H1 (cell line): ENCODE measurements around the gene PRICKLE3. TPM values are rescaled to one million over a fixed set of nuclear protein-coding genes. Genes with fewer than 3 reads are reported as not detected.

Experiments used
- CTCF ChIA-PET: fragments of 300-600 bp; sonication (Branson Sonifier 250); formaldehyde crosslinking; loops from one replicate; lab custom pipeline; 2021; ENCODE audit not compliant: partially characterized antibody; lab: Charles Lee
- POLR2A ChIA-PET: fragments of 300-600 bp; sonication (Branson Sonifier 250); formaldehyde crosslinking; loops from one replicate; lab custom pipeline; 2021; ENCODE audit warnings: inconsistent platforms; ENCODE audit not compliant: partially characterized antibody; lab: Charles Lee
- DNase-seq, 2 experiments: peaks; one replicate each; pipeline versions ENCODE4 v3.0.0 to v3.0.0-alpha.2; 2010 to 2022; ENCODE audit warnings: low spot score in 2 of 2, low read depth in 1 of 2, mixed read lengths in 1 of 2
- FAIRE-seq: peaks from 2 replicates; lab custom pipeline; 2011; peaks lifted over from hg19 to GRCh38; lab: Jason Lieb, UNC
- H2AFZ ChIP-seq: 2 replicates; pipeline ENCODE4 v1.8.1; 2012; ENCODE audit warnings: low read length, inconsistent platforms
- H2AK5ac ChIP-seq: 2 replicates; pipeline ENCODE4 v1.6.1; 2013; ENCODE audit warnings: low read depth, low read length
- H2BK120ac ChIP-seq: replicated peaks from 2 replicates; pipeline ENCODE3; 2013; ENCODE audit warnings: low read depth, low read length, inconsistent platforms
- H2BK12ac ChIP-seq: 2 replicates; pipeline ENCODE4 v1.6.1; 2013; ENCODE audit warnings: low read depth, low read length
- H2BK15ac ChIP-seq: 2 replicates; pipeline ENCODE4 v1.6.1; 2013; ENCODE audit warnings: low read length
- H2BK20ac ChIP-seq: 2 replicates; pipeline ENCODE4 v1.6.1; 2013; ENCODE audit warnings: low read length
- H2BK5ac ChIP-seq: 2 replicates; pipeline ENCODE4 v1.6.1; 2013; ENCODE audit warnings: low read depth, low read length
- H3K14ac ChIP-seq: 2 replicates; pipeline ENCODE4 v1.6.1; 2013; ENCODE audit warnings: inconsistent platforms; ENCODE audit not compliant: insufficient read length
- H3K18ac ChIP-seq: 2 replicates; pipeline ENCODE4 v1.6.1; 2013; ENCODE audit warnings: low read length; ENCODE audit errors: extremely low read depth
- H3K23ac ChIP-seq: 2 replicates; pipeline ENCODE4 v1.6.1; 2013; ENCODE audit warnings: inconsistent platforms; ENCODE audit not compliant: insufficient read length
- H3K23me2 ChIP-seq: 2 replicates; pipeline ENCODE4 v1.6.1; 2013; ENCODE audit warnings: low read depth, low read length
- H3K27ac ChIP-seq: 2 replicates; pipeline ENCODE4 v1.6.1; 2011; ENCODE audit warnings: low read depth, low read length, inconsistent platforms
- H3K27me3 ChIP-seq, 4 experiments: replicated peaks in 1 of 4; 1 replicate in 1 of 4; 2 replicates in 3 of 4; pipeline versions ENCODE4 v1.6.1 to v1.8.1; 2011 to 2013; ENCODE audit warnings: low read length in 3 of 4, mild to moderate bottlenecking in 3 of 4, inconsistent platforms in 2 of 4, mixed read lengths in 2 of 4, moderate library complexity in 1 of 4; ENCODE audit not compliant: control insufficient read depth in 3 of 4, insufficient read depth in 3 of 4; ENCODE audit errors: extremely low read depth in 1 of 4
- H3K36me3 ChIP-seq, 4 experiments: 2 replicates each; pipeline versions ENCODE4 v1.6.1 to v1.8.1; 2011 to 2013; ENCODE audit warnings: mild to moderate bottlenecking in 4 of 4, low read length in 3 of 4, moderate library complexity in 2 of 4, control low read depth in 1 of 4, inconsistent platforms in 1 of 4; ENCODE audit not compliant: insufficient read depth in 4 of 4, control insufficient read depth in 2 of 4
- H3K4ac ChIP-seq: replicated peaks from 2 replicates; pipeline ENCODE3; 2013; ENCODE audit warnings: low read length, low read depth, mixed read lengths, inconsistent platforms; ENCODE audit not compliant: insufficient read length
- H3K4me1 ChIP-seq, 4 experiments: replicated peaks in 1 of 4; 1 replicate in 1 of 4; 2 replicates in 3 of 4; pipeline versions ENCODE4 v1.6.1 to v1.8.1; 2011 to 2013; ENCODE audit warnings: low read length in 3 of 4, inconsistent platforms in 2 of 4, mixed read lengths in 1 of 4; ENCODE audit not compliant: insufficient read depth in 4 of 4, control insufficient read depth in 3 of 4
- H3K4me2 ChIP-seq, 2 experiments: 2 replicates each; pipeline versions ENCODE4 v1.6.1 to v1.8.1; 2011 to 2013; ENCODE audit warnings: low read depth in 2 of 2, low read length in 2 of 2, control low read depth in 1 of 2, inconsistent platforms in 1 of 2, mild to moderate bottlenecking in 1 of 2; ENCODE audit not compliant: insufficient read depth in 1 of 2
- H3K4me3 ChIP-seq, 4 experiments: fragments of 200-600, 300-600 bp in 1 of 4; sonication (generic), shearing (Covaris generic), sonication (Bioruptor Twin) in 1 of 4; 2 replicates each; pipeline versions ENCODE4 v1.5.1 to v1.8.1; 2011 to 2016; ENCODE audit warnings: low read length in 4 of 4, low read depth in 3 of 4, control low read depth in 2 of 4, inconsistent platforms in 2 of 4, mild to moderate bottlenecking in 2 of 4, mixed read lengths in 1 of 4, moderate library complexity in 1 of 4; ENCODE audit not compliant: insufficient read depth in 2 of 4; ENCODE audit errors: extremely low read depth in 1 of 4
- H3K56ac ChIP-seq: replicated peaks from 2 replicates; pipeline ENCODE3; 2013; ENCODE audit warnings: low read depth, mild to moderate bottlenecking, mixed read lengths, low read length, inconsistent platforms; ENCODE audit not compliant: insufficient read length
- H3K79me1 ChIP-seq: 2 replicates; pipeline ENCODE4 v1.6.1; 2013; ENCODE audit warnings: low read depth, low read length, control low read depth
- H3K79me2 ChIP-seq, 2 experiments: 2 replicates each; pipeline versions ENCODE4 v1.6.1 to v1.8.1; 2012 to 2013; ENCODE audit warnings: low read length in 2 of 2, mild to moderate bottlenecking in 2 of 2, inconsistent platforms in 1 of 2; ENCODE audit not compliant: insufficient read depth in 2 of 2, control insufficient read depth in 1 of 2
- H3K9ac ChIP-seq, 4 experiments: replicated peaks in 1 of 4; 1 replicate in 1 of 4; 2 replicates in 3 of 4; pipeline versions ENCODE4 v1.6.1 to v1.8.1; 2011 to 2013; ENCODE audit warnings: low read depth in 3 of 4, low read length in 3 of 4, control low read depth in 2 of 4, mild to moderate bottlenecking in 2 of 4, moderate library complexity in 2 of 4, inconsistent platforms in 1 of 4; ENCODE audit errors: extremely low read depth in 1 of 4
- H3K9me3 ChIP-seq, 2 experiments: 2 replicates each; pipeline versions ENCODE4 v1.6.1 to v1.8.1; 2012 to 2013; ENCODE audit warnings: mild to moderate bottlenecking in 2 of 2, moderate library complexity in 2 of 2, control low read depth in 1 of 2, inconsistent platforms in 1 of 2, low read depth in 1 of 2, low read length in 1 of 2, mixed read lengths in 1 of 2; ENCODE audit not compliant: insufficient read depth in 2 of 2
- H4K20me1 ChIP-seq, 2 experiments: replicated peaks in 1 of 2; 2 replicates each; pipeline versions ENCODE3 to v1.8.1; 2011 to 2013; ENCODE audit warnings: inconsistent platforms in 2 of 2, low read length in 2 of 2, mild to moderate bottlenecking in 1 of 2; ENCODE audit not compliant: insufficient read depth in 2 of 2, control insufficient read depth in 1 of 2
- H4K5ac ChIP-seq: 2 replicates; pipeline ENCODE4 v1.6.1; 2013; ENCODE audit warnings: low read length, low read depth, mixed read lengths, inconsistent platforms; ENCODE audit not compliant: insufficient read length
- H4K8ac ChIP-seq: 2 replicates; pipeline ENCODE4 v1.8.0; 2013; ENCODE audit warnings: mild to moderate bottlenecking, moderate library complexity, low read length, inconsistent platforms; ENCODE audit not compliant: insufficient read depth; ENCODE audit errors: extremely low read depth
- H4K91ac ChIP-seq: replicated peaks from 2 replicates; pipeline ENCODE3; 2013; ENCODE audit warnings: low read length, mixed read lengths, inconsistent platforms; ENCODE audit not compliant: insufficient read length
- BCL11A ChIP-seq, 2 experiments: IDR thresholded peaks; one replicate each; pipeline ENCODE4 v1.6.1; 2011; ENCODE audit warnings: low read depth in 2 of 2, low read length in 2 of 2, mild to moderate bottlenecking in 2 of 2
- CREB1 ChIP-seq: IDR thresholded peaks from 2 replicates; pipeline ENCODE4 v1.6.1; 2012; ENCODE audit warnings: inconsistent platforms
- E2F6 ChIP-seq: IDR thresholded peaks from 2 replicates; pipeline ENCODE4 v1.6.1; 2012; ENCODE audit warnings: inconsistent platforms
- NRF1 ChIP-seq: IDR thresholded peaks from 2 replicates; pipeline ENCODE4 v1.6.1; 2011; ENCODE audit warnings: mild to moderate bottlenecking, low read depth, low read length, improper control_type of control experiment
- POLR2A ChIP-seq, 2 experiments: IDR thresholded peaks; 1 replicate in 1 of 2; 2 replicates in 1 of 2; pipeline ENCODE4 v1.6.1; 2011; ENCODE audit warnings: low read depth in 2 of 2, low read length in 2 of 2, mild to moderate bottlenecking in 2 of 2; ENCODE audit errors: control extremely low read depth in 1 of 2
- RBBP5 ChIP-seq: IDR thresholded peaks from 2 replicates; pipeline ENCODE4 v1.7.1; 2012; ENCODE audit warnings: low read depth, mild to moderate bottlenecking, inconsistent platforms, low read length, moderate library complexity, borderline replicate concordance
- RFX5 ChIP-seq: IDR thresholded peaks from 2 replicates; pipeline ENCODE4 v1.6.1; 2011; ENCODE audit warnings: low read depth, low read length, improper control_type of control experiment, borderline replicate concordance
- RXRA ChIP-seq: IDR thresholded peaks from 2 replicates; pipeline ENCODE4 v1.6.1; 2011; ENCODE audit warnings: low read depth, mild to moderate bottlenecking, low read length, moderate library complexity; ENCODE audit not compliant: insufficient read depth
- SP1 ChIP-seq: IDR thresholded peaks from 2 replicates; pipeline ENCODE4 v1.6.1; 2011; ENCODE audit warnings: low read depth, low read length
- USF2 ChIP-seq: IDR thresholded peaks from 2 replicates; pipeline ENCODE4 v1.6.1; 2011; ENCODE audit warnings: low read length, improper control_type of control experiment
- WGBS, 2 experiments: shearing (Covaris generic) in 1 of 2; methylation state at CpG; one replicate each; pipeline versions ENCODE4 v1.1.6 to v1.1.7; 2013 to 2015; ENCODE audit warnings: low lambda C conversion rate in 2 of 2, mixed read lengths in 2 of 2, inconsistent platforms in 1 of 2, low coverage in 1 of 2, missing lambda C conversion rate in 1 of 2; ENCODE audit not compliant: insufficient replicate concordance in 2 of 2, insufficient coverage in 1 of 2, insufficient read length in 1 of 2; ENCODE audit errors: extremely low coverage in 1 of 2, missing lambda C conversion rate in 1 of 2; 5-methylcytosine and 5-hydroxymethylcytosine counted together
- polyA plus RNA-seq, 7 experiments: library from polyadenylated mRNA; depleted of rRNA in 3 of 7; stranded (reverse) in 5 of 7; unstranded in 2 of 7; fragments of >200 nt in 5 of 7; fragments of 200-250 nt in 2 of 7; gene quantifications; 1 replicate in 5 of 7; 2 replicates in 1 of 7; 4 replicates in 1 of 7; pipeline versions ENCODE4 v1.2.1 to v1.2.3, GENCODE V29; 2011 to 2013; ENCODE audit warnings: missing spikeins in 2 of 7, mixed read lengths in 2 of 7
- total RNA-seq: library from RNA; stranded (reverse); fragmentation: NEBNext Ultra II Directional; extraction: Animal tissue kit (Norgen Biotek cat#: 25700); gene quantifications from 2 replicates; pipeline ENCODE4 v1.2.1, GENCODE V29; 2021

PRICKLE3 gene
- total and polyA plus RNA-seq, 2 of the 8 experiments (the other 6 are each of a cell fraction or from before 2014, with no cell fraction given) = 9.1 to 10.6 TPM

GRCh38 chrX:49206543-49206942, 20.4 kb upstream of the PRICKLE3 start:
- CTCF ChIA-PET = interaction anchor here (1.5 to 4.6 kb wide), 2 partner anchors 14 to 61 kb away, joined by 3 to 22 read pairs; no protein-coding TSS in a partner anchor
- Histone ChIP-seq H3K27ac (no peak overlapping the region), H2AK5ac (no peak overlapping the region), H3K9ac (no peak overlapping the region), H3K4ac (no peak overlapping the region), H3K23me2 (no peaks in the 10 kb centered on the region), H3K27me3 (no peaks in the 10 kb centered on the region), H2BK15ac (no peak overlapping the region), H2BK20ac (no peak overlapping the region), H3K36me3 (no peaks in the 10 kb centered on the region), H2BK5ac (no peak overlapping the region), H3K18ac (no peak overlapping the region), H4K91ac (no peak overlapping the region), H3K79me1 (no peaks in the 10 kb centered on the region), H3K56ac (no peak overlapping the region), H4K8ac (no peak overlapping the region), H3K9me3 (no peaks in the 10 kb centered on the region), H3K4me1 (peaks cover 0 to 11% (median 2%) of the 10 kb centered on the region in 4 experiments; a peak in 2 of 7 replicates), H4K5ac (no peak overlapping the region), H2BK12ac (no peak overlapping the region), H4K20me1 (no peaks in the 10 kb centered on the region), H3K14ac (no peak overlapping the region), H2BK120ac (no peak overlapping the region), H3K79me2 (no peaks in the 10 kb centered on the region), H2AFZ (no peak overlapping the region), H3K4me3 (no peak overlapping the region), H3K4me2 (no peak overlapping the region), H3K23ac (no peak overlapping the region)
- TF ChIP-seq USF2 (no peak), POLR2A (IDR thresholded peaks at IDR 0.05; ENCODE audit: control extremely low read depth in 1 of 2, low read depth in 2 of 2, low read length in 2 of 2) (no peak), BCL11A (IDR thresholded peaks at IDR 0.05; ENCODE audit: low read depth in 2 of 2, low read length in 2 of 2) (no peak), RBBP5 (no peak), RXRA (no peak), NRF1 (no peak), SP1 (no peak), RFX5 (no peak), CREB1 (no peak), E2F6 (no peak)
- no CpG with 5 or more reads among the region's 8 CpGs for WGBS, 2 experiments
- POLR2A ChIA-PET = interaction anchor here (0.5 kb wide), 1 partner anchor 8 kb away, joined by 3 read pairs; no protein-coding TSS in a partner anchor
- DNase-seq = no peak
- FAIRE-seq = no peak
